SU-DHL-6 (cell line): ENCODE measurements around the gene MTREX.
A peak's percentile ranks its signal among the peaks of the same experiment; 100 is the strongest.

Experiments
- H2AFZ ChIP-seq: fragments of 200-600 bp; sonication (generic); 2 replicates; pipeline ENCODE4 v1.6.1; 2014; ENCODE audit warnings: low read depth, mild to moderate bottlenecking, moderate library complexity, mixed read lengths, antibody characterized with exemption, low read length; ENCODE audit not compliant: severe bottlenecking
- H3F3A ChIP-seq: fragments of 200-600 bp; shearing (Covaris generic); 2 replicates; pipeline ENCODE4 v1.6.0; 2016; ENCODE audit warnings: antibody characterized with exemption, mild to moderate bottlenecking; ENCODE audit not compliant: insufficient read depth
- H3K27ac ChIP-seq: fragments of 200-600 bp; sonication (generic); 2 replicates; pipeline ENCODE4 v1.5.1; 2016; ENCODE audit warnings: low read depth, mild to moderate bottlenecking, low read length, moderate library complexity, mixed read lengths
- H3K27me3 ChIP-seq: fragments of 200-600 bp; sonication (generic), shearing (Covaris generic); 2 replicates; pipeline ENCODE4 v1.6.0; 2014; ENCODE audit warnings: mild to moderate bottlenecking, low read length
- H3K36me3 ChIP-seq: fragments of 200-600 bp; sonication (generic); 2 replicates; pipeline ENCODE4 v1.6.1; 2014; ENCODE audit warnings: mild to moderate bottlenecking, low read length, mixed read lengths
- H3K4me2 ChIP-seq: fragments of 300-600, 200-600 bp; shearing (Covaris generic), sonication (generic); 2 replicates; pipeline ENCODE4 v1.6.0; 2014; ENCODE audit warnings: low read length, low read depth, mild to moderate bottlenecking; ENCODE audit not compliant: poor library complexity, severe bottlenecking
- H3K4me3 ChIP-seq: fragments of 200-600 bp; sonication (generic); 2 replicates; pipeline ENCODE4 v1.5.1; 2014; ENCODE audit warnings: antibody characterized with exemption, low read length, mild to moderate bottlenecking, mixed read lengths; ENCODE audit not compliant: insufficient read depth, poor library complexity, severe bottlenecking
- H3K79me2 ChIP-seq: fragments of 200-600 bp; sonication (generic); 2 replicates; pipeline ENCODE4 v1.6.1; 2014; ENCODE audit warnings: mild to moderate bottlenecking, low read length, moderate library complexity; ENCODE audit not compliant: insufficient read depth
- H3K9ac ChIP-seq: fragments of 200-600 bp; sonication (generic); 2 replicates; pipeline ENCODE4 v1.7.0; 2014; ENCODE audit warnings: mild to moderate bottlenecking, low read length
- H3K9me2 ChIP-seq: fragments of 200-600 bp; sonication (generic); replicated peaks from 2 replicates; pipeline ENCODE4 v1.6.1; 2014; ENCODE audit warnings: low read length; ENCODE audit not compliant: insufficient read depth
- H3K9me3 ChIP-seq: fragments of 200-600 bp; sonication (generic); 2 replicates; pipeline ENCODE4 v1.6.1; 2014; ENCODE audit warnings: low read length, mixed read lengths; ENCODE audit not compliant: insufficient read depth
- H4K20me1 ChIP-seq: fragments of 200-600 bp; sonication (generic); 2 replicates; pipeline ENCODE4 v1.6.1; 2014; ENCODE audit warnings: low read depth, mild to moderate bottlenecking, antibody characterized with exemption, low read length, moderate library complexity, mixed read lengths
- CTCF ChIP-seq: fragments of 200-600 bp; sonication (generic); IDR thresholded peaks from one replicate; pipeline ENCODE4 v1.5.1; 2017; ENCODE audit warnings: antibody characterized with exemption, mild to moderate bottlenecking, low read length, moderate library complexity; ENCODE audit not compliant: insufficient read depth, poor library complexity, severe bottlenecking
- EZH2phosphoT487 ChIP-seq: fragments of 200-600 bp; sonication (generic), shearing (Covaris generic); conservative IDR thresholded peaks from 2 replicates; pipeline ENCODE4 v1.6.1; 2018; ENCODE audit warnings: mild to moderate bottlenecking, antibody characterized with exemption, low read length, moderate library complexity, mixed read lengths

The MTREX gene

GRCh38 chr5:55308254-55308836 is 556 bp downstream of the MTREX start:
- H3K27ac ChIP-seq = peak overlapping the region; percentile 67
- H3K36me3 ChIP-seq = peaks cover 11% of the 10 kb centered on the region; the same call in 1 of the 2 replicates
- H3K4me2 ChIP-seq = peak overlapping the region; percentile 67
- no peaks in the 10 kb centered on the region for H3K27me3 ChIP-seq
- no peaks in the 10 kb centered on the region for H3K9me3 ChIP-seq
- TF ChIP-seq CTCF = peak; percentile 10
- no peak for TF ChIP-seq EZH2phosphoT487
- peaks cover 95% of the 10 kb centered on the region for H3K79me2 ChIP-seq
- no peaks in the 10 kb centered on the region for H3F3A ChIP-seq
- H3K4me3 ChIP-seq = peak overlapping the region; percentile 99
- H3K9ac ChIP-seq = peak overlapping the region; percentile 95
- peak overlapping the region; percentile 86 for H2AFZ ChIP-seq
- peaks cover 3% of the 10 kb centered on the region; the same call in 1 of the 2 replicates for H4K20me1 ChIP-seq
- H3K9me2 ChIP-seq = no peaks in the 10 kb centered on the region

- Histone ChIP-seq H2AFZ (no peak overlapping the region), H3K27ac (no peak overlapping the region), H3K9me3 (no peaks in the 10 kb centered on the region), H3K9me2 (no peaks in the 10 kb centered on the region), H3K4me3 (no peak overlapping the region), H3K79me2 (peaks cover 100% of the 10 kb centered on the region), H3K9ac (no peak overlapping the region), H4K20me1 (peaks cover 9% of the 10 kb centered on the region; the same call in 1 of the 2 replicates), H3K36me3 (peaks cover 11% of the 10 kb centered on the region; the same call in 1 of the 2 replicates), H3K27me3 (no peaks in the 10 kb centered on the region), H3K4me2 (no peak overlapping the region), H3F3A (peaks cover 7% of the 10 kb centered on the region)
- TF ChIP-seq EZH2phosphoT487 (no peak), CTCF (no peak)
These were observed 6.3 kb downstream of the MTREX start for GRCh38 chr5:55313870-55314617.

- H4K20me1 ChIP-seq = peaks cover 14% of the 10 kb centered on the region; the same call in 1 of the 2 replicates
- no peak for TF ChIP-seq EZH2phosphoT487
- TF ChIP-seq CTCF = no peak
- peaks cover 100% of the 10 kb centered on the region for H3K79me2 ChIP-seq
- peaks cover 11% of the 10 kb centered on the region for H3F3A ChIP-seq
- H3K9me3 ChIP-seq = no peaks in the 10 kb centered on the region
- H3K36me3 ChIP-seq = peaks cover 5% of the 10 kb centered on the region; the same call in 1 of the 2 replicates
- no peak overlapping the region for H2AFZ ChIP-seq
- H3K4me2 ChIP-seq = no peak overlapping the region
- no peak overlapping the region for H3K9ac ChIP-seq
- H3K27me3 ChIP-seq = no peaks in the 10 kb centered on the region
- H3K27ac ChIP-seq = no peak overlapping the region
- no peak overlapping the region for H3K4me3 ChIP-seq
- H3K9me2 ChIP-seq = no peaks in the 10 kb centered on the region
These were observed 8.5 kb downstream of the MTREX start for GRCh38 chr5:55316289-55316688.
